ENCODE results near the gene BNIP3. TPM values are rescaled to one million over a fixed set of nuclear protein-coding genes. Genes with fewer than 3 reads are reported as not detected.

Gene BNIP3
- total and polyA plus RNA-seq, 4 donors, result 36.8 to 151 (median 114) TPM

GRCh38 chr10:132020456-132020855, 38.7 kb upstream of the BNIP3 start:
- no peak for TF ChIP-seq NR2F2 (IDR thresholded peaks at IDR 0.05)
- no peak for TF ChIP-seq YY1 (IDR thresholded peaks at IDR 0.05)
- TF ChIP-seq, protein P1, sequence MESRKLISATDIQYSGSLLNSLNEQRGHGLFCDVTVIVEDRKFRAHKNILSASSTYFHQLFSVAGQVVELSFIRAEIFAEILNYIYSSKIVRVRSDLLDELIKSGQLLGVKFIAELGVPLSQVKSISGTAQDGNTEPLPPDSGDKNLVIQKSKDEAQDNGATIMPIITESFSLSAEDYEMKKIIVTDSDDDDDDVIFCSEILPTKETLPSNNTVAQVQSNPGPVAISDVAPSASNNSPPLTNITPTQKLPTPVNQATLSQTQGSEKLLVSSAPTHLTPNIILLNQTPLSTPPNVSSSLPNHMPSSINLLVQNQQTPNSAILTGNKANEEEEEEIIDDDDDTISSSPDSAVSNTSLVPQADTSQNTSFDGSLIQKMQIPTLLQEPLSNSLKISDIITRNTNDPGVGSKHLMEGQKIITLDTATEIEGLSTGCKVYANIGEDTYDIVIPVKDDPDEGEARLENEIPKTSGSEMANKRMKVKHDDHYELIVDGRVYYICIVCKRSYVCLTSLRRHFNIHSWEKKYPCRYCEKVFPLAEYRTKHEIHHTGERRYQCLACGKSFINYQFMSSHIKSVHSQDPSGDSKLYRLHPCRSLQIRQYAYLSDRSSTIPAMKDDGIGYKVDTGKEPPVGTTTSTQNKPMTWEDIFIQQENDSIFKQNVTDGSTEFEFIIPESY (IDR thresholded peaks at IDR 0.05), result no peak
- no peak for TF ChIP-seq ATF3 (IDR thresholded peaks at IDR 0.05)
- TF ChIP-seq, protein P2, sequence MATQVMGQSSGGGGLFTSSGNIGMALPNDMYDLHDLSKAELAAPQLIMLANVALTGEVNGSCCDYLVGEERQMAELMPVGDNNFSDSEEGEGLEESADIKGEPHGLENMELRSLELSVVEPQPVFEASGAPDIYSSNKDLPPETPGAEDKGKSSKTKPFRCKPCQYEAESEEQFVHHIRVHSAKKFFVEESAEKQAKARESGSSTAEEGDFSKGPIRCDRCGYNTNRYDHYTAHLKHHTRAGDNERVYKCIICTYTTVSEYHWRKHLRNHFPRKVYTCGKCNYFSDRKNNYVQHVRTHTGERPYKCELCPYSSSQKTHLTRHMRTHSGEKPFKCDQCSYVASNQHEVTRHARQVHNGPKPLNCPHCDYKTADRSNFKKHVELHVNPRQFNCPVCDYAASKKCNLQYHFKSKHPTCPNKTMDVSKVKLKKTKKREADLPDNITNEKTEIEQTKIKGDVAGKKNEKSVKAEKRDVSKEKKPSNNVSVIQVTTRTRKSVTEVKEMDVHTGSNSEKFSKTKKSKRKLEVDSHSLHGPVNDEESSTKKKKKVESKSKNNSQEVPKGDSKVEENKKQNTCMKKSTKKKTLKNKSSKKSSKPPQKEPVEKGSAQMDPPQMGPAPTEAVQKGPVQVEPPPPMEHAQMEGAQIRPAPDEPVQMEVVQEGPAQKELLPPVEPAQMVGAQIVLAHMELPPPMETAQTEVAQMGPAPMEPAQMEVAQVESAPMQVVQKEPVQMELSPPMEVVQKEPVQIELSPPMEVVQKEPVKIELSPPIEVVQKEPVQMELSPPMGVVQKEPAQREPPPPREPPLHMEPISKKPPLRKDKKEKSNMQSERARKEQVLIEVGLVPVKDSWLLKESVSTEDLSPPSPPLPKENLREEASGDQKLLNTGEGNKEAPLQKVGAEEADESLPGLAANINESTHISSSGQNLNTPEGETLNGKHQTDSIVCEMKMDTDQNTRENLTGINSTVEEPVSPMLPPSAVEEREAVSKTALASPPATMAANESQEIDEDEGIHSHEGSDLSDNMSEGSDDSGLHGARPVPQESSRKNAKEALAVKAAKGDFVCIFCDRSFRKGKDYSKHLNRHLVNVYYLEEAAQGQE (IDR thresholded peaks at IDR 0.05), result no peak
- no peak for TF ChIP-seq EGR1 (IDR thresholded peaks at IDR 0.05; ENCODE audit: low read depth in 2 of 2)
- TF ChIP-seq SP1 (IDR thresholded peaks at IDR 0.05), result no peak
- TF ChIP-seq GABPA (IDR thresholded peaks at IDR 0.05 in 1 of 2, conservative IDR thresholded peaks at IDR 0.05 in 1 of 2), result no peak
- no peak overlapping the region for H3K4me3 ChIP-seq (ENCODE audit: low read depth in 1 of 3, low read length in 3 of 3)
- WGBS, result 84% methylated on average over 13 of the region's 13 CpGs
- no peaks in the 10 kb centered on the region for H3K36me3 ChIP-seq (ENCODE audit: control insufficient read depth in 4 of 4, insufficient read depth in 3 of 4, low read depth in 1 of 4, low read length in 3 of 4)
- DNase-seq (ENCODE audit: low spot score), result no peak
- no peak overlapping the region for H3K27ac ChIP-seq (ENCODE audit: low read depth in 1 of 2, low read length in 2 of 2)
- peaks cover 0 to 9% (median 7%) of the 10 kb centered on the region in 4 donors for H3K4me1 ChIP-seq (ENCODE audit: control insufficient read depth in 4 of 4, insufficient read depth in 4 of 4, low read length in 3 of 4)
- no peaks in the 10 kb centered on the region for H3K9me3 ChIP-seq (ENCODE audit: control insufficient read depth in 4 of 4, low read length in 3 of 4)
- H3K9ac ChIP-seq (ENCODE audit: low read depth in 1 of 2, low read length in 2 of 2), result no peak overlapping the region
- no peaks in the 10 kb centered on the region for H3K27me3 ChIP-seq (ENCODE audit: control insufficient read depth in 4 of 4, insufficient read depth in 4 of 4, low read length in 3 of 4)

- 94% methylated on average over 7 of the region's 7 CpGs for WGBS
- no peak for DNase-seq (ENCODE audit: low spot score)
- Histone ChIP-seq H3K4me3 (ENCODE audit: low read depth in 1 of 3, low read length in 3 of 3) (no peak overlapping the region), H3K4me1 (ENCODE audit: control insufficient read depth in 4 of 4, insufficient read depth in 4 of 4, low read length in 3 of 4) (peaks cover 0 to 9% (median 7%) of the 10 kb centered on the region in 4 donors), H3K27ac (ENCODE audit: low read depth in 1 of 2, low read length in 2 of 2) (no peak overlapping the region), H3K9me3 (ENCODE audit: control insufficient read depth in 4 of 4, low read length in 3 of 4) (no peaks in the 10 kb centered on the region), H3K36me3 (ENCODE audit: control insufficient read depth in 4 of 4, insufficient read depth in 3 of 4, low read depth in 1 of 4, low read length in 3 of 4) (no peaks in the 10 kb centered on the region), H3K9ac (ENCODE audit: low read depth in 1 of 2, low read length in 2 of 2) (no peak overlapping the region), H3K27me3 (ENCODE audit: control insufficient read depth in 4 of 4, insufficient read depth in 4 of 4, low read length in 3 of 4) (no peaks in the 10 kb centered on the region)
- TF ChIP-seq ATF3 (IDR thresholded peaks at IDR 0.05) (no peak), NR2F2 (IDR thresholded peaks at IDR 0.05) (no peak)
These were observed 37.6 kb upstream of the BNIP3 start for GRCh38 chr10:132019366-132019765.

DNA sequence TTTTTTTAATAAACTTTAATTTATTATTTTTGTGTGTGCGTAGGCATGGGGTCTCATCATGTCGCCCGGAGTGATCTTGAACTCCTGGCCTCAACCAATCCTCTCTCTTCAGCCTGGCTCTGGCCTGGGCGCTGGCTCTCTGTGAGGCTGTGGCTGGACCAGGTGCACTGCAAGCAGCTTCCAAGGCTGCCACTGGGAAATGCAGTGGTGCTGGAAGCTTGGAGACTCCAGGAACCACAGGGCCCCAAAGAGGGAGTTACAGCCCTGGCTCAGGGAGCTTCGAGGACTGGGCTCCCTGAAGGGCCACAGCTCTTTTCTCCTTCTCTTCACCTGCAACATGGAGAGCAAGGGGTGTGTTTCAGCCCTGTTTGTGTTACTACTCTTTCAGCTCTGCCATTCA, 36.7 kb upstream of the BNIP3 start:
- Histone ChIP-seq H3K27me3 (ENCODE audit: control insufficient read depth in 4 of 4, insufficient read depth in 4 of 4, low read length in 3 of 4) (no peaks in the 10 kb centered on the region), H3K36me3 (ENCODE audit: control insufficient read depth in 4 of 4, insufficient read depth in 3 of 4, low read depth in 1 of 4, low read length in 3 of 4) (no peaks in the 10 kb centered on the region), H3K27ac (ENCODE audit: low read depth in 1 of 2, low read length in 2 of 2) (no peak overlapping the region), H3K4me3 (ENCODE audit: low read depth in 1 of 3, low read length in 3 of 3) (no peak overlapping the region), H3K9ac (ENCODE audit: low read depth in 1 of 2, low read length in 2 of 2) (no peak overlapping the region), H3K4me1 (ENCODE audit: control insufficient read depth in 4 of 4, insufficient read depth in 4 of 4, low read length in 3 of 4) (peaks cover 0 to 6% (median 4%) of the 10 kb centered on the region in 4 donors), H3K9me3 (ENCODE audit: control insufficient read depth in 4 of 4, low read length in 3 of 4) (no peaks in the 10 kb centered on the region)
- WGBS, result 73% methylated on average over 5 of the region's 5 CpGs
- TF ChIP-seq HNF4G (IDR thresholded peaks at IDR 0.05), result no peak
- no peak for TF ChIP-seq RAD21 (IDR thresholded peaks at IDR 0.05)
- no peak for TF ChIP-seq HNF4A (conservative IDR thresholded peaks at IDR 0.05)
- no peak for TF ChIP-seq FOXA2 (IDR thresholded peaks at IDR 0.05)
- no peak for DNase-seq (ENCODE audit: low spot score)

Measured in liver (tissue), 9 donors.